Activated T-helper 2 cell treated with anti-CD3 and anti-CD28 coated beads, Interferon-gamma antibody, Interleukin-2, Interleukin-4, amounts not matched to agents 10 μg/mL and 5 μg/mL and 100 μg/mL, durations not matched to agents 14 hours and 24 hours and 36 hours (primary cell): ENCODE data around the gene PTPRB. TPM values are rescaled to one million over a fixed set of nuclear protein-coding genes. Genes with fewer than 3 reads are reported as not detected.

Source experiments
- DNase-seq: peaks from one replicate; pipeline ENCODE4 v3.0.0; 2021; ENCODE audit warnings: low spot score
- H3K27ac Mint-ChIP-seq: one replicate; pipeline ENCODE4 v1.8.0; 2021; ENCODE audit warnings: mixed read lengths
- H3K27me3 Mint-ChIP-seq: one replicate; pipeline ENCODE4 v1.8.0; 2021; ENCODE audit warnings: low read depth, mixed read lengths
- H3K36me3 Mint-ChIP-seq: one replicate; pipeline ENCODE4 v1.8.0; 2021; ENCODE audit warnings: low read depth, mixed read lengths
- H3K4me1 Mint-ChIP-seq: one replicate; pipeline ENCODE4 v1.8.0; 2021; ENCODE audit warnings: low read depth, mixed read lengths
- H3K4me3 Mint-ChIP-seq: one replicate; pipeline ENCODE4 v1.8.0; 2021; ENCODE audit warnings: low read depth, mild to moderate bottlenecking, moderate library complexity, mixed read lengths
- H3K9me3 Mint-ChIP-seq: one replicate; pipeline ENCODE4 v1.8.0; 2021; ENCODE audit warnings: mixed read lengths
- intact Hi-C: fragments of 100-400 bp; cut with micrococcal nuclease; formaldehyde crosslinking; loops from one replicate; pipeline ENCODE4 v1.15.1; 2023
- total RNA-seq: library from RNA; stranded (reverse); gene quantifications from 2 replicates; pipeline ENCODE4 v1.2.3, GENCODE V29; 2022

Gene PTPRB
- total RNA-seq, 1 donor from 2014 or later, result not detected

GRCh38 chr12:70635755-70636154, 1.5 kb downstream of the PTPRB start:
- H3K9me3 Mint-ChIP-seq, result no peaks in the 10 kb centered on the region
- H3K4me3 Mint-ChIP-seq, result no peak overlapping the region
- intact Hi-C loops, result no loop called here
- H3K36me3 Mint-ChIP-seq, result no peaks in the 10 kb centered on the region
- no peak for DNase-seq
- H3K4me1 Mint-ChIP-seq, result peaks cover 4% of the 10 kb centered on the region
- peaks cover 4% of the 10 kb centered on the region for H3K27me3 Mint-ChIP-seq
- H3K27ac Mint-ChIP-seq, result no peak overlapping the region

GRCh38 chr12:70628701-70629480, 8.3 kb downstream of the PTPRB start:
- Mint-ChIP-seq H3K27me3 (no peaks in the 10 kb centered on the region), H3K4me3 (no peak overlapping the region), H3K36me3 (no peaks in the 10 kb centered on the region), H3K9me3 (no peaks in the 10 kb centered on the region), H3K27ac (no peak overlapping the region), H3K4me1 (peaks cover 4% of the 10 kb centered on the region)
- DNase-seq, result no peak
- intact Hi-C loops, result no loop called here

DNA sequence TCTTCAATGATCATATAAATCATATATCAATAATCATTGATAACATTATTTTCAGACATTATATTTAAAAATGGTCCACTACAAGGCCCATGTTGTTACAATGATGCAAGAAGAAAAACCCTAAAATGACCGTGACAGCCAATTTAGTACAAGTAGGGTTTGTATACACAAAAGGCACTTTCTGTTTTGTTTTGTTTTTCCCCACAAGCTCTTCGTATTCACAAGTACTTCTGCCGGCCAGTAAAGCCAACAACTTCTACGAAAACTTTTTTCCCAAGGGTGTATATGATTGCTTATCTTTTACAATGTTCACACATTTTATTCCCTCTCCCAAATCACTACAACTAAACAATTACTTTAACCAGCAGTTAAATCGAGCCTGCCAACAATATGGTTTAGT, 9.6 kb downstream of the PTPRB start:
- Mint-ChIP-seq H3K27ac (no peak overlapping the region), H3K27me3 (no peaks in the 10 kb centered on the region), H3K4me1 (peaks cover 4% of the 10 kb centered on the region), H3K9me3 (no peaks in the 10 kb centered on the region), H3K36me3 (no peaks in the 10 kb centered on the region), H3K4me3 (no peak overlapping the region)
- intact Hi-C loops, result no loop called here
- DNase-seq, result no peak

- H3K4me3 Mint-ChIP-seq, result no peak overlapping the region
- no peak for DNase-seq
- no peaks in the 10 kb centered on the region for H3K36me3 Mint-ChIP-seq
- H3K9me3 Mint-ChIP-seq, result no peaks in the 10 kb centered on the region
- no peaks in the 10 kb centered on the region for H3K4me1 Mint-ChIP-seq
- no peak overlapping the region for H3K27ac Mint-ChIP-seq
- no peaks in the 10 kb centered on the region for H3K27me3 Mint-ChIP-seq
- intact Hi-C loops, result no loop called here
Observed at GRCh38 chr12:70626180-70626579, 11.0 kb downstream of the PTPRB start.

- intact Hi-C loops, result no loop called here
- H3K36me3 Mint-ChIP-seq, result no peaks in the 10 kb centered on the region
- no peak overlapping the region for H3K27ac Mint-ChIP-seq
- peaks cover 5% of the 10 kb centered on the region for H3K27me3 Mint-ChIP-seq
- no peak overlapping the region for H3K4me3 Mint-ChIP-seq
- no peaks in the 10 kb centered on the region for H3K9me3 Mint-ChIP-seq
- H3K4me1 Mint-ChIP-seq, result no peaks in the 10 kb centered on the region
- DNase-seq, result no peak
Observed at GRCh38 chr12:70619471-70620152, 17.6 kb downstream of the PTPRB start.

- no peaks in the 10 kb centered on the region for H3K4me1 Mint-ChIP-seq
- H3K36me3 Mint-ChIP-seq, result no peaks in the 10 kb centered on the region
- no peak for DNase-seq
- no peak overlapping the region for H3K27ac Mint-ChIP-seq
- no peaks in the 10 kb centered on the region for H3K9me3 Mint-ChIP-seq
- no peak overlapping the region for H3K4me3 Mint-ChIP-seq
- peaks cover 9% of the 10 kb centered on the region for H3K27me3 Mint-ChIP-seq
- intact Hi-C loops, result no loop called here
Observed at GRCh38 chr12:70618371-70618770, 18.9 kb downstream of the PTPRB start.

DNA sequence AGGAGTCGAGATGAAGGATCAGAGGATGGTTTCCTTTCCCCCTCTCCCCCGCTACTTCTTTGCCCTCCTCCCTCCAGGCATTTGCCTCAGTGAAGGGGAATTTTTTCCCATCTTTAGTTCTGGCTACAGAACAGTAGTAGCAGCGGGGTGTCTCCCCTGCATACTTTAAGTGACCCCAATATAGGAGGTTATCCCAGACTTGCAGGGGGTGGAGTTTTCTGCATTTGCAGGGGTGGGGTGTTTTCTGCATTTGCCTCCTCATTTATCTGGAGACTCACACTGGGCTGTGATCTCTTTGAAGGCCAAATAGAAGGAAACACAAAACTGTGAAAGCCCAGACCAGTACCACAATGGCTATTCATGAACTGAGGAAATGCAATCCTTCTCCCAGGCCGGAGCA, 19.8 kb downstream of the PTPRB start:
- intact Hi-C loops, result no loop called here
- no peak for DNase-seq
- H3K4me3 Mint-ChIP-seq, result no peak overlapping the region
- H3K36me3 Mint-ChIP-seq, result no peaks in the 10 kb centered on the region
- peaks cover 12% of the 10 kb centered on the region for H3K27me3 Mint-ChIP-seq
- H3K9me3 Mint-ChIP-seq, result no peaks in the 10 kb centered on the region
- no peak overlapping the region for H3K27ac Mint-ChIP-seq
- no peaks in the 10 kb centered on the region for H3K4me1 Mint-ChIP-seq

DNA sequence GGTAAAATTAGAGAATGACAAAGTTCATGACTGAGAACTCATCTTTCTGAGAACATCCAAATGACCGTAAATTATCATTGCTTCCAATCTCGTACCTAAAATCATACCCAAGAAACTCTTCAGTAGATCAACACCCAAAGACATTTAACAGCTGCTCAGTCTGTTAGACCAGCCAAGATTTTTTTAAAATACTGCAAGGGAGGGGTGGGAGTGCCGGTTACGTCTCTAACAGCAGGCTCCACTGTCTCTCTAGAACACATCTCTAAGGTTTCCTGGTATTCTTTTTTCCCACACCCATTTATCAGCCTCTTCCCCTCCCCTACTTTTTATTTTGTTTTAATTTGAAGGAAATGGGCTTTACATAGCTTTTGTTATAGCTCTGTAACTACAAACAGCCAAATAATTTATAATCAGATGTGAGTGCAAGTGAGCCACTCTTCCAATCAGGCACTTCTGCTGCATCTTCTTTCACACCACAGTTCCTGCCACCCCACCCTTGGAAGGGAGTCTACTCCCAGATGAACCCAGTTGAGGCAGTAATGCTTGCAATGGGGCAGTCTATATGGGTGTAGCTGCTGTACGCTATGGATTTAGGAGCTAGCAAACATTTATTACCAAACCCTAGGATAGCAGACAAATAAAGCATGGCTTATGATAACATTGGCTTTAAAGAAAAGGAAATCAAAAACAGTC, 21.9 kb downstream of the PTPRB start:
- intact Hi-C loops, result no loop called here
- Mint-ChIP-seq H3K9me3 (no peaks in the 10 kb centered on the region), H3K36me3 (no peaks in the 10 kb centered on the region), H3K4me1 (peaks cover 1% of the 10 kb centered on the region), H3K4me3 (no peak overlapping the region), H3K27me3 (peaks cover 28% of the 10 kb centered on the region), H3K27ac (no peak overlapping the region)
- DNase-seq, result no peak

DNA sequence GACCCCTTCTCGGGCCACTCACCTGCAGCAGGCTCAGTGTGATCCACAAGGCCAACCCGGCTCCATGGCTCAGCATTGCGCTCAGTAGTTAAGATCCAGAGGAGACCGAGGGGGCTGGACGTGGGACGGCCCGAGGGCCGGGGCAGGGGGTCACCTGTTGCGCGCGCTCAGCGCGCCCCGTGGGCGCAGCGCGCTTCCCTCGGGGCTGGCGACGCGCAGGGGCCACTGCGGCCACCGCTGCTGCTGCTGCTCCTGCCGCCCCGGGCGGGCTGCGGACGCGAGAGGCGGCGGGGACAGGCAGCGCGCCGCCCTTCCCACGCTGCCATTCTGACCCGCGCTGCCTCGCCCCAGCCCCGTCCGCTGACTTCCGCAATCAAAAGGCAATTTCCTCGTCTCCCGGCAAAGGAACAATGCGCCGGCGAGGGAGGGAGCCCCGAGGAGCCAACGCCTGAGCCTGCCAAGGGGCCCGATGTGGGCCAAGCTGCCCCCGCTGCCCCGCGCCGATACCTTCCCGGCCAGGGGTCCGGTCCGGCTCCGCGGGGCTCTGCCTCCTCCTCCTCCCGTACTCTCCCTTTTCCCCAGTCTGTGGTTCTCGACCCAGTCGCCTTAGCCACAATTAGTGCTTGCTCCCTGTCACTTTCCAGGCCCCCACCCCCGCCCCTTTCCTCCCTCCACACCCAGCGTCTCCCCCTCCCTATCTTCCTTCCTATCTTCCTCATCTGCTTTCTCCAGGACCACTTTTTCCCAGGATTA, 27.3 kb downstream of the PTPRB start:
- intact Hi-C loops, result no loop called here
- Mint-ChIP-seq H3K4me1 (peaks cover 1% of the 10 kb centered on the region), H3K36me3 (no peaks in the 10 kb centered on the region), H3K4me3 (peak overlapping the region; percentile 65), H3K27ac (no peak overlapping the region), H3K9me3 (no peaks in the 10 kb centered on the region), H3K27me3 (peaks cover 37% of the 10 kb centered on the region)
- DNase-seq, result no peak

- H3K27ac Mint-ChIP-seq, result no peak overlapping the region
- H3K27me3 Mint-ChIP-seq, result peaks cover 37% of the 10 kb centered on the region
- H3K4me3 Mint-ChIP-seq, result no peak overlapping the region
- intact Hi-C loops, result no loop called here
- no peak for DNase-seq
- H3K4me1 Mint-ChIP-seq, result peaks cover 1% of the 10 kb centered on the region
- H3K9me3 Mint-ChIP-seq, result no peaks in the 10 kb centered on the region
- H3K36me3 Mint-ChIP-seq, result no peaks in the 10 kb centered on the region
Observed at GRCh38 chr12:70609203-70609602, 28.0 kb downstream of the PTPRB start.

DNA sequence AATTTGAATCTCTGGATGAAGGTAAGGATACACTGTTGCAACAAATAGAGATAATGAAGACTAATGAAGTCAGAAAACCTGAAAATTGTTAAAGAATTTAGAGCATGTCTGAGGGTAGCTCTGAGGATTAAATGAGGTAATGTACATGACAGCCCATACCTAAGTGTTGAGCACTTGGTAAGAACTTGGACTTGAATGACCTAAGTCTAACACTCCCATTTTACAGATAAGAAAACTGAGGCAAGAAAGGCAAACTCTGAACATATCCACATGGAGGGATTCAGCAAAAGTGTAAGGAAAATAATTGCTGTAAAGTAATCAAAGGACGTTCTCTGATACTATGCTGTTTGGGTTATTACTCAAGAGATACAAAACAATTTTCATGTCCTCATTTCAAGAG, 29.0 kb downstream of the PTPRB start:
- intact Hi-C loops, result no loop called here
- Mint-ChIP-seq H3K4me1 (peaks cover 1% of the 10 kb centered on the region), H3K27me3 (peaks cover 31% of the 10 kb centered on the region), H3K27ac (no peak overlapping the region), H3K36me3 (no peaks in the 10 kb centered on the region), H3K4me3 (no peak overlapping the region), H3K9me3 (no peaks in the 10 kb centered on the region)
- no peak for DNase-seq

DNA sequence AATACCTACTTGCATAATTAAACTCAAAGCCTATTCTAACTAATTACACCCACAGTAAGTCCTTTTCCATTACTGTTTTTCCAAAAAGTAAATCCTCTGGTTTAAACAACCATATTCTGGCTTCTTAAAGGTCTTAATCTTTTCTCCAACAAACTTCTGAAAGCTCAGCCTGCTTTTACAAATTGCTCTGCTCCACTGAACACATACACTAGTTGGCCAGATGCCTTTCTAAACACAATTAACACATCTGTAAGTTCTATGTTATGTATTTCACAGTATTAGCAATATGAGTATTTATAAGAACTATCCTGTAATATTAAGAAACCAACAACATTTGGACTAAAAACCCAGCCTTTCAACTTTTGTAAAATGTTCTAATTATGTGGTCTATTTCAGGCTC, 30.1 kb downstream of the PTPRB start:
- no peak overlapping the region for H3K4me3 Mint-ChIP-seq
- H3K4me1 Mint-ChIP-seq, result peaks cover 1% of the 10 kb centered on the region
- H3K27me3 Mint-ChIP-seq, result peaks cover 29% of the 10 kb centered on the region
- no peak for DNase-seq
- no peak overlapping the region for H3K27ac Mint-ChIP-seq
- no peaks in the 10 kb centered on the region for H3K9me3 Mint-ChIP-seq
- no peaks in the 10 kb centered on the region for H3K36me3 Mint-ChIP-seq
- intact Hi-C loops, result no loop called here
